ENCODE results near the gene POP7. TPM values are rescaled to one million over a fixed set of nuclear protein-coding genes. Genes with fewer than 3 reads are reported as not detected.

The POP7 gene
- total and polyA plus RNA-seq, 4 donors = 19.1 to 40.1 (median 33.8) TPM

- no peaks in the 10 kb centered on the region for H3K9me3 ChIP-seq (ENCODE audit: control insufficient read depth in 4 of 4, low read length in 3 of 4)
- 96% methylated on average over 37 of the region's 37 CpGs for WGBS
- no peak overlapping the region for H3K4me3 ChIP-seq (ENCODE audit: low read depth in 1 of 3, low read length in 3 of 3)
- TF ChIP-seq FOXA2 (IDR thresholded peaks at IDR 0.05) (no peak), TAF1 (conservative IDR thresholded peaks at IDR 0.05) (no peak), HNF4A (conservative IDR thresholded peaks at IDR 0.05) (no peak), JUND (IDR thresholded peaks at IDR 0.05) (no peak), EGR1 (IDR thresholded peaks at IDR 0.05; ENCODE audit: low read depth in 2 of 2) (no peak), SP1 (IDR thresholded peaks at IDR 0.05) (no peak)
- TF ChIP-seq, protein P1, sequence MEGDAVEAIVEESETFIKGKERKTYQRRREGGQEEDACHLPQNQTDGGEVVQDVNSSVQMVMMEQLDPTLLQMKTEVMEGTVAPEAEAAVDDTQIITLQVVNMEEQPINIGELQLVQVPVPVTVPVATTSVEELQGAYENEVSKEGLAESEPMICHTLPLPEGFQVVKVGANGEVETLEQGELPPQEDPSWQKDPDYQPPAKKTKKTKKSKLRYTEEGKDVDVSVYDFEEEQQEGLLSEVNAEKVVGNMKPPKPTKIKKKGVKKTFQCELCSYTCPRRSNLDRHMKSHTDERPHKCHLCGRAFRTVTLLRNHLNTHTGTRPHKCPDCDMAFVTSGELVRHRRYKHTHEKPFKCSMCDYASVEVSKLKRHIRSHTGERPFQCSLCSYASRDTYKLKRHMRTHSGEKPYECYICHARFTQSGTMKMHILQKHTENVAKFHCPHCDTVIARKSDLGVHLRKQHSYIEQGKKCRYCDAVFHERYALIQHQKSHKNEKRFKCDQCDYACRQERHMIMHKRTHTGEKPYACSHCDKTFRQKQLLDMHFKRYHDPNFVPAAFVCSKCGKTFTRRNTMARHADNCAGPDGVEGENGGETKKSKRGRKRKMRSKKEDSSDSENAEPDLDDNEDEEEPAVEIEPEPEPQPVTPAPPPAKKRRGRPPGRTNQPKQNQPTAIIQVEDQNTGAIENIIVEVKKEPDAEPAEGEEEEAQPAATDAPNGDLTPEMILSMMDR (IDR thresholded peaks at IDR 0.05; ENCODE audit: low read depth, low read length, missing input control) = no peak
- TF ChIP-seq, protein P2, sequence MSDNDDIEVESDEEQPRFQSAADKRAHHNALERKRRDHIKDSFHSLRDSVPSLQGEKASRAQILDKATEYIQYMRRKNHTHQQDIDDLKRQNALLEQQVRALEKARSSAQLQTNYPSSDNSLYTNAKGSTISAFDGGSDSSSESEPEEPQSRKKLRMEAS (IDR thresholded peaks at IDR 0.05) = no peak
- H3K27ac ChIP-seq (ENCODE audit: low read depth in 1 of 2, low read length in 2 of 2) = no peak overlapping the region
- H3K9ac ChIP-seq (ENCODE audit: low read depth in 1 of 2, low read length in 2 of 2) = no peak overlapping the region
- H3K36me3 ChIP-seq (ENCODE audit: control insufficient read depth in 4 of 4, insufficient read depth in 3 of 4, low read depth in 1 of 4, low read length in 3 of 4) = peaks cover 2 to 63% (median 38%) of the 10 kb centered on the region in 4 donors
- no peak for DNase-seq (ENCODE audit: low spot score)
- peaks cover 0 to 3% (median 2%) of the 10 kb centered on the region in 4 donors for H3K4me1 ChIP-seq (ENCODE audit: control insufficient read depth in 4 of 4, insufficient read depth in 4 of 4, low read length in 3 of 4)
- H3K27me3 ChIP-seq (ENCODE audit: control insufficient read depth in 4 of 4, insufficient read depth in 4 of 4, low read length in 3 of 4) = no peaks in the 10 kb centered on the region
Observed at GRCh38 chr7:100683659-100684533, 22.0 kb upstream of the POP7 start.

GRCh38 chr7:100684534-100685042 is 21.3 kb upstream of the POP7 start:
- peaks cover 0 to 60% (median 35%) of the 10 kb centered on the region in 4 donors for H3K36me3 ChIP-seq (ENCODE audit: control insufficient read depth in 4 of 4, insufficient read depth in 3 of 4, low read depth in 1 of 4, low read length in 3 of 4)
- H3K27me3 ChIP-seq (ENCODE audit: control insufficient read depth in 4 of 4, insufficient read depth in 4 of 4, low read length in 3 of 4) = no peaks in the 10 kb centered on the region
- no peak for TF ChIP-seq FOXA2 (IDR thresholded peaks at IDR 0.05)
- TF ChIP-seq, protein P1 (IDR thresholded peaks at IDR 0.05; ENCODE audit: low read depth, low read length, missing input control) = no peak
- no peak for TF ChIP-seq EGR1 (IDR thresholded peaks at IDR 0.05; ENCODE audit: low read depth in 2 of 2)
- TF ChIP-seq, protein P3, sequence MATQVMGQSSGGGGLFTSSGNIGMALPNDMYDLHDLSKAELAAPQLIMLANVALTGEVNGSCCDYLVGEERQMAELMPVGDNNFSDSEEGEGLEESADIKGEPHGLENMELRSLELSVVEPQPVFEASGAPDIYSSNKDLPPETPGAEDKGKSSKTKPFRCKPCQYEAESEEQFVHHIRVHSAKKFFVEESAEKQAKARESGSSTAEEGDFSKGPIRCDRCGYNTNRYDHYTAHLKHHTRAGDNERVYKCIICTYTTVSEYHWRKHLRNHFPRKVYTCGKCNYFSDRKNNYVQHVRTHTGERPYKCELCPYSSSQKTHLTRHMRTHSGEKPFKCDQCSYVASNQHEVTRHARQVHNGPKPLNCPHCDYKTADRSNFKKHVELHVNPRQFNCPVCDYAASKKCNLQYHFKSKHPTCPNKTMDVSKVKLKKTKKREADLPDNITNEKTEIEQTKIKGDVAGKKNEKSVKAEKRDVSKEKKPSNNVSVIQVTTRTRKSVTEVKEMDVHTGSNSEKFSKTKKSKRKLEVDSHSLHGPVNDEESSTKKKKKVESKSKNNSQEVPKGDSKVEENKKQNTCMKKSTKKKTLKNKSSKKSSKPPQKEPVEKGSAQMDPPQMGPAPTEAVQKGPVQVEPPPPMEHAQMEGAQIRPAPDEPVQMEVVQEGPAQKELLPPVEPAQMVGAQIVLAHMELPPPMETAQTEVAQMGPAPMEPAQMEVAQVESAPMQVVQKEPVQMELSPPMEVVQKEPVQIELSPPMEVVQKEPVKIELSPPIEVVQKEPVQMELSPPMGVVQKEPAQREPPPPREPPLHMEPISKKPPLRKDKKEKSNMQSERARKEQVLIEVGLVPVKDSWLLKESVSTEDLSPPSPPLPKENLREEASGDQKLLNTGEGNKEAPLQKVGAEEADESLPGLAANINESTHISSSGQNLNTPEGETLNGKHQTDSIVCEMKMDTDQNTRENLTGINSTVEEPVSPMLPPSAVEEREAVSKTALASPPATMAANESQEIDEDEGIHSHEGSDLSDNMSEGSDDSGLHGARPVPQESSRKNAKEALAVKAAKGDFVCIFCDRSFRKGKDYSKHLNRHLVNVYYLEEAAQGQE (IDR thresholded peaks at IDR 0.05) = no peak
- no peak for TF ChIP-seq ATF3 (IDR thresholded peaks at IDR 0.05)
- no peak for TF ChIP-seq ZBTB33 (IDR thresholded peaks at IDR 0.05)
- no peak for TF ChIP-seq JUND (IDR thresholded peaks at IDR 0.05)
- TF ChIP-seq RAD21 (IDR thresholded peaks at IDR 0.05) = no peak
- no peak for TF ChIP-seq HNF4G (IDR thresholded peaks at IDR 0.05)
- TF ChIP-seq TAF1 (conservative IDR thresholded peaks at IDR 0.05) = no peak
- no peak for TF ChIP-seq GABPA (IDR thresholded peaks at IDR 0.05 in 1 of 2, conservative IDR thresholded peaks at IDR 0.05 in 1 of 2)
- no peaks in the 10 kb centered on the region for H3K9me3 ChIP-seq (ENCODE audit: control insufficient read depth in 4 of 4, low read length in 3 of 4)
- no peak overlapping the region for H3K4me3 ChIP-seq (ENCODE audit: low read depth in 1 of 3, low read length in 3 of 3)
- DNase-seq (ENCODE audit: low spot score) = no peak
- H3K4me1 ChIP-seq (ENCODE audit: control insufficient read depth in 4 of 4, insufficient read depth in 4 of 4, low read length in 3 of 4) = peaks cover 0 to 5% (median 2%) of the 10 kb centered on the region in 4 donors
- no peak overlapping the region for H3K27ac ChIP-seq (ENCODE audit: low read depth in 1 of 2, low read length in 2 of 2)
- WGBS = 96% methylated on average over 16 of the region's 16 CpGs
- no peak overlapping the region for H3K9ac ChIP-seq (ENCODE audit: low read depth in 1 of 2, low read length in 2 of 2)
